Measurements from ENCODE around the gene NANS.
"Not testable (repeated sequence)": the region's sequence is repeated elsewhere in the genome, so short reads cannot be mapped to it uniquely, and the experiment has no call there.

The NANS gene

GRCh38 chr9:98085944-98086343 lies 29.4 kb downstream of the NANS start:
- Histone ChIP-seq H3K36me3 (peaks cover 56% of the 10 kb centered on the region), H3K4me3 (ENCODE audit: low read depth, low read length) (no peak overlapping the region), H3K27ac (no peak overlapping the region), H3K9me3 (ENCODE audit: severe bottlenecking) (no peaks in the 10 kb centered on the region), H3K27me3 (ENCODE audit: insufficient read depth, low read depth, severe bottlenecking) (no peaks in the 10 kb centered on the region)
- DNase-seq, result no peak
- no peak for TF ChIP-seq CTCF (IDR thresholded peaks at IDR 0.05; ENCODE audit: low read depth, low read length)

GRCh38 chr9:98086461-98086860 lies 29.9 kb downstream of the NANS start:
- H3K36me3 ChIP-seq, result peaks cover 51% of the 10 kb centered on the region
- H3K4me3 ChIP-seq (ENCODE audit: low read depth, low read length), result no peak overlapping the region
- no peaks in the 10 kb centered on the region for H3K9me3 ChIP-seq (ENCODE audit: severe bottlenecking)
- H3K27ac ChIP-seq, result no peak overlapping the region
- H3K27me3 ChIP-seq (ENCODE audit: insufficient read depth, low read depth, severe bottlenecking), result no peaks in the 10 kb centered on the region
- DNase-seq, result no peak
- no peak for TF ChIP-seq CTCF (IDR thresholded peaks at IDR 0.05; ENCODE audit: low read depth, low read length)

GRCh38 chr9:98087420-98088354 lies 31.2 kb downstream of the NANS start:
- no peaks in the 10 kb centered on the region for H3K9me3 ChIP-seq (ENCODE audit: severe bottlenecking)
- H3K27ac ChIP-seq, result no peak overlapping the region
- peaks cover 39% of the 10 kb centered on the region for H3K36me3 ChIP-seq
- H3K4me3 ChIP-seq (ENCODE audit: low read depth, low read length), result no peak overlapping the region
- DNase-seq, result no peak
- no peak for TF ChIP-seq CTCF (IDR thresholded peaks at IDR 0.05; ENCODE audit: low read depth, low read length)
- H3K27me3 ChIP-seq (ENCODE audit: insufficient read depth, low read depth, severe bottlenecking), result no peaks in the 10 kb centered on the region

GRCh38 chr9:98090674-98091073 lies 34.1 kb downstream of the NANS start:
- H3K4me3 ChIP-seq (ENCODE audit: low read depth, low read length); DNase-seq; H3K27ac ChIP-seq: not testable (repeated sequence)

GRCh38 chr9:98091735-98092612 lies 35.4 kb downstream of the NANS start:
- DNase-seq, result peak; percentile 76
- Histone ChIP-seq H3K9me3 (ENCODE audit: severe bottlenecking) (no peaks in the 10 kb centered on the region), H3K4me3 (ENCODE audit: low read depth, low read length) (peak overlapping the region; percentile 31), H3K27me3 (ENCODE audit: insufficient read depth, low read depth, severe bottlenecking) (no peaks in the 10 kb centered on the region), H3K36me3 (peaks cover 7% of the 10 kb centered on the region), H3K27ac (peak overlapping the region; percentile 38)
- TF ChIP-seq CTCF (IDR thresholded peaks at IDR 0.05; ENCODE audit: low read depth, low read length), result no peak

More at GRCh38 chr9:98090674-98091073, 34.1 kb downstream of the NANS start:
- peaks cover 14% of the 10 kb centered on the region for H3K36me3 ChIP-seq
- not testable (repeated sequence) for H3K27me3 ChIP-seq (ENCODE audit: insufficient read depth, low read depth, severe bottlenecking); H3K9me3 ChIP-seq (ENCODE audit: severe bottlenecking)

GRCh38 chr9:98092613-98092931 lies 36.0 kb downstream of the NANS start:
- no peaks in the 10 kb centered on the region for H3K27me3 ChIP-seq (ENCODE audit: insufficient read depth, low read depth, severe bottlenecking)
- H3K9me3 ChIP-seq (ENCODE audit: severe bottlenecking), result no peaks in the 10 kb centered on the region
- H3K4me3 ChIP-seq (ENCODE audit: low read depth, low read length), result no peak overlapping the region
- DNase-seq, result no peak
- H3K36me3 ChIP-seq, result peaks cover 5% of the 10 kb centered on the region
- no peak for TF ChIP-seq CTCF (IDR thresholded peaks at IDR 0.05; ENCODE audit: low read depth, low read length)
- H3K27ac ChIP-seq, result no peak overlapping the region
